GM12872 (cell line): ENCODE results near the gene DICER1.

Experiments used
- TF ChIP-seq, protein P1 (sequence below): IDR thresholded peaks from 3 replicates; pipeline ENCODE4 v1.5.1; 2011; ENCODE audit warnings: low read depth, mild to moderate bottlenecking, low read length, moderate library complexity; ENCODE audit not compliant: insufficient read depth

Gene DICER1

DNA sequence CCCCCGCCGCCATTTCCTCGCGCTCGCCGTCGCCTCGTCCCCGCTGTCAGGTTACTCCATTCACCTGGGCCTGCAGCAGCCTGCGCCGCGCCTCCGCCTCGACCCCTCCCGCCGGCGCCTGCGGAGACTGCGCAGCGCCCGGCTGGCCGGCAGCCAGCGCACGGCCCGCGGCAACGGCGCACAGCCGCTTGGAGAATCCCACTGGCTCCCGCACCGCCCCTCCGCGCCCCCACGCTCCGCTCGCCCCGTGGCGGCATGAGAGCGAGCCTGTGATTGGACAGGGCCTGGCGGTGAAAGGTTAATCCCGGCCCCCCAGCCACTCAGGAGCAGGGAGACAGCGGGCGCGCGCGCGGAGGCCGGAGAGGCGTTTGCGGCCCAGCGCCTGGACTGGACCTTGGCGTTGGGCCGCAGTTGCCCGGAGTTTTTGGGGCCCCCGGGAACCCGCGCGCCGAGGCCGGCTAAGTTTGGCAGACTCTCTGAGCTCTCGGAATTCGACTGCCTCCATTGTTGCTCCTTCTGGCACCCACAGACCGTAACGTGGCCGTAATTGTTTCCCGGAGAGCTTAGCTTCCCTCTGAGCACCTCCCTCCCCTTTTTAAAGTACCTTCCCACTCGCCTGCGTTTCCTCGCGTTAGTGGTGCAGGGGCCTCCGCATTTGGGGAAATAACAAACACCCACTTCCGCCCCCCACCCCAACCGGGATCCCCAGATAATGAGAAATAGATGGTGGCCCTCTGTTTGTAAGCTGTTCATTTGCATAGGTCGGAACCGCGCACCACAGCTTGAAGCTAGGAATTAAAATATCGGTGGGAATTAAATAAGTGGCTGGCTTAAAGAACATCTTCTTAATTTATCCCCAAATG, at the start of gene DICER1:
TSS of gene DICER1 (minus strand) at position 203 of the 863 bp plus-strand sequence. CDS start 24,071 bp downstream, outside the sequence.
- TF ChIP-seq, protein P1, sequence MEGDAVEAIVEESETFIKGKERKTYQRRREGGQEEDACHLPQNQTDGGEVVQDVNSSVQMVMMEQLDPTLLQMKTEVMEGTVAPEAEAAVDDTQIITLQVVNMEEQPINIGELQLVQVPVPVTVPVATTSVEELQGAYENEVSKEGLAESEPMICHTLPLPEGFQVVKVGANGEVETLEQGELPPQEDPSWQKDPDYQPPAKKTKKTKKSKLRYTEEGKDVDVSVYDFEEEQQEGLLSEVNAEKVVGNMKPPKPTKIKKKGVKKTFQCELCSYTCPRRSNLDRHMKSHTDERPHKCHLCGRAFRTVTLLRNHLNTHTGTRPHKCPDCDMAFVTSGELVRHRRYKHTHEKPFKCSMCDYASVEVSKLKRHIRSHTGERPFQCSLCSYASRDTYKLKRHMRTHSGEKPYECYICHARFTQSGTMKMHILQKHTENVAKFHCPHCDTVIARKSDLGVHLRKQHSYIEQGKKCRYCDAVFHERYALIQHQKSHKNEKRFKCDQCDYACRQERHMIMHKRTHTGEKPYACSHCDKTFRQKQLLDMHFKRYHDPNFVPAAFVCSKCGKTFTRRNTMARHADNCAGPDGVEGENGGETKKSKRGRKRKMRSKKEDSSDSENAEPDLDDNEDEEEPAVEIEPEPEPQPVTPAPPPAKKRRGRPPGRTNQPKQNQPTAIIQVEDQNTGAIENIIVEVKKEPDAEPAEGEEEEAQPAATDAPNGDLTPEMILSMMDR, result no peak

DNA sequence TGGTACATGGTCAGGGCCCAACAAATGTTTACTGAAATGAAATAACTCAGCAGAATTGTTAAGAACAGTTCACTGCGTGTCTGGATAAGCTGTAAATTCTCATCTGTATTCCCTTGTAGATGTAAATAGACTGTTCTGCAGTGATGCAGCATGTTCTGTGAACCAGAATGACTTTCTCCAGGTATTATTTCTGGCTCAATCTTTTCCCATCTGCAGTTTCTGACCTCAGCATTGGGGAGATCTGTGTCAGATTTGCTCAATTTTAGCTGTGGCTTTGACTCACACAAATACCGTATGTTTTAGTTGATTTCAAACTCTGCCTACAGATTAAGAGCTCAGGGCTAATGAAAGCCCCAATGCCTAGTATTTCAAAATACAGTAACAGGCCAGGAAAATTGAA, 49.2 kb upstream of the DICER1 start:
- TF ChIP-seq, protein P1, result no peak

DNA sequence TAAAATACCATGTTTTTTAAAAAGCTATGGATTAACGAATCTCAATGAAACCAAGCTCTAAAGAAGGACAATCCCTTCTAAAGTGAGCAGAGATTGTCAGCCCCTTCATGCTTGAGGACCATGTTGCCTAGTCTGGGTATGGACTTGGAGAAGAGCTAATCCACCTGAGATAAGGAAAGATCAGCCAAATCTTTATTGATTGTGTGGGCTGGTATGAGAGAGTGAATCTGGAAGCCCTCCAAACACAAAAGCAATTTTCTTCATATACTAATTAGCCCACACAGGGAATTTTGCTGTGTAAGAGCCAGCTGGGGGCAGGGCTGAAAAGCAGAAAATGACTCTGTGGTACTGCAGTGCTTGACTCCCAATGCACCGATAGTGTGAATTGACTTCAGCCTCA, 47.4 kb upstream of the DICER1 start:
- TF ChIP-seq, protein P1, result no peak

- TF ChIP-seq, protein P1, result no peak
Measured at GRCh38 chr14:95200404-95200803, 43.1 kb upstream of the DICER1 start.

- TF ChIP-seq, protein P1, result no peak
Measured at GRCh38 chr14:95199298-95199983, 42.1 kb upstream of the DICER1 start.

- TF ChIP-seq, protein P1, result no peak
Measured at GRCh38 chr14:95198320-95198719, 41.0 kb upstream of the DICER1 start.

DNA sequence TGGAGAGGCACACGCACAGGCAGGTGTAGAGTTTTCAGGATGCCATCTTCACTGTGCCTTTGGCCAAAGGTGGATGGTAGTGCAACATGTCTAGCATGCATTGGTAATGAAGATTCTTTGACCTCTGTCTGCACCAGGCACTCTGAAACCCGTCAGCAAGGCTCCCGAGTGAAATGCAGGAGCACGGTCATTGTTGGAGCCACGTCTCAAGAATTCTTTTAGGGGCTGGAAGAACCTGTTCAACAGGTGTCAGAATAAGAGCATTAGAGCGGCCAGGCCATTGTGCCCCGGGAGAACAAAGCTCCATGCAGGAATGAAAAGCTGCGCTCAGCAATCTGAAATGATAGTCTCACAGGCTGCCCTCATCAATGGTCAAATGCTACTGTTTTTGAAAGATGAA, 40.2 kb upstream of the DICER1 start:
- TF ChIP-seq, protein P1, result no peak
